NT2/D1 (cell line): ENCODE results near the gene CATSPERD.

ENCODE experiments used
- SUZ12 ChIP-seq: IDR thresholded peaks from 2 replicates; pipeline ENCODE4 v1.6.1; 2011; ENCODE audit not compliant: insufficient read length, insufficient read depth; ENCODE audit errors: extremely low read depth
- YY1 ChIP-seq: IDR thresholded peaks from 2 replicates; pipeline ENCODE4 v1.6.1; 2011; ENCODE audit not compliant: insufficient read length, insufficient read depth
- ZNF274 ChIP-seq: IDR thresholded peaks from 2 replicates; pipeline ENCODE4 v1.6.1; 2011; ENCODE audit warnings: mild to moderate bottlenecking, low read depth, low read length

GRCh38 chr19:5827342-5827890 is 107.0 kb downstream of the CATSPERD start:
- TF ChIP-seq ZNF274 (no peak), YY1 (no peak), SUZ12 (no peak)
